HG02870 (cell line): ENCODE measurements around the gene LSR.

Source experiments
- ATAC-seq: cut with Tn5 transposase; IDR thresholded peaks from one replicate; pipeline ENCODE4 v1.9.1; 2021; ENCODE audit warnings: mild to moderate bottlenecking, moderate library complexity; ENCODE audit not compliant: unreplicated experiment

Gene LSR

DNA sequence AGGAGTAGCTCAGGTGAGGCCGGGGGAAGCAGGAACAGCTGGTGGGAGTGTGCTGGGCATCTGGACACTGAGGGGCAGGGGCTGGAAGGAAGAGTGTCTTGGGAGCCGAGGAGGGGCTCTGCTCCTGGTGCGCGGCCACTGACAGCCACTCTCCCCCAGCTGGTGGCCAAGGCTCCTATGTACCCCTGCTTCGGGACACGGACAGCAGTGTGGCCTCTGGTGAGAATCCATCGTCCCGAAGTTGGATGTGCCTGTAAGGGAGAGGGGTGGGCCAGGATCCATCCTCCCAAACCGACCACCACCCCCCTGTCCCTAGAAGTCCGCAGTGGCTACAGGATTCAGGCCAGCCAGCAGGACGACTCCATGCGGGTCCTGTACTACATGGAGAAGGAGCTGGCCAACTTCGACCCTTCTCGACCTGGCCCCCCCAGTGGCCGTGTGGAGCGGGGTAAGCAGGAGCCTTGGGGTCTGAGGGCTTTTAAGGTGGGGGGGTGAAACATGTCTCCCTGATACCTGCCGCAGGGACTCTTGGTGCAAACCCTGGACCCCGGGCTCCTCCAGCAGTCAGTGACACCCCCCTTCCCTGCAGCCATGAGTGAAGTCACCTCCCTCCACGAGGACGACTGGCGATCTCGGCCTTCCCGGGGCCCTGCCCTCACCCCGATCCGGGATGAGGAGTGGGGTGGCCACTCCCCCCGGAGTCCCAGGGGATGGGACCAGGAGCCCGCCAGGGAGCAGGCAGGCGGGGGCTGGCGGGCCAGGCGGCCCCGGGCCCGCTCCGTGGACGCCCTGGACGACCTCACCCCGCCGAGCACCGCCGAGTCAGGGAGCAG, 17.9 kb downstream of the LSR start:
- ATAC-seq, result no peak

DNA sequence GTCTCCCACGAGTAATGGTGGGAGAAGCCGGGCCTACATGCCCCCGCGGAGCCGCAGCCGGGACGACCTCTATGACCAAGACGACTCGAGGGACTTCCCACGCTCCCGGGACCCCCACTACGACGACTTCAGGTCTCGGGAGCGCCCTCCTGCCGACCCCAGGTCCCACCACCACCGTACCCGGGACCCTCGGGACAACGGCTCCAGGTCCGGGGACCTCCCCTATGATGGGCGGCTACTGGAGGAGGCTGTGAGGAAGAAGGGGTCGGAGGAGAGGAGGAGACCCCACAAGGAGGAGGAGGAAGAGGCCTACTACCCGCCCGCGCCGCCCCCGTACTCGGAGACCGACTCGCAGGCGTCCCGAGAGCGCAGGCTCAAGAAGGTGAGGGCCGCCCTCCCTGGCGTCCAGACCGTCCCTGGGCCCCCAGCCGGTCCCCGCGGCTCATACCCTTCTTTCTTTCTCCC, 18.6 kb downstream of the LSR start:
- ATAC-seq, result peak; percentile 14

DNA sequence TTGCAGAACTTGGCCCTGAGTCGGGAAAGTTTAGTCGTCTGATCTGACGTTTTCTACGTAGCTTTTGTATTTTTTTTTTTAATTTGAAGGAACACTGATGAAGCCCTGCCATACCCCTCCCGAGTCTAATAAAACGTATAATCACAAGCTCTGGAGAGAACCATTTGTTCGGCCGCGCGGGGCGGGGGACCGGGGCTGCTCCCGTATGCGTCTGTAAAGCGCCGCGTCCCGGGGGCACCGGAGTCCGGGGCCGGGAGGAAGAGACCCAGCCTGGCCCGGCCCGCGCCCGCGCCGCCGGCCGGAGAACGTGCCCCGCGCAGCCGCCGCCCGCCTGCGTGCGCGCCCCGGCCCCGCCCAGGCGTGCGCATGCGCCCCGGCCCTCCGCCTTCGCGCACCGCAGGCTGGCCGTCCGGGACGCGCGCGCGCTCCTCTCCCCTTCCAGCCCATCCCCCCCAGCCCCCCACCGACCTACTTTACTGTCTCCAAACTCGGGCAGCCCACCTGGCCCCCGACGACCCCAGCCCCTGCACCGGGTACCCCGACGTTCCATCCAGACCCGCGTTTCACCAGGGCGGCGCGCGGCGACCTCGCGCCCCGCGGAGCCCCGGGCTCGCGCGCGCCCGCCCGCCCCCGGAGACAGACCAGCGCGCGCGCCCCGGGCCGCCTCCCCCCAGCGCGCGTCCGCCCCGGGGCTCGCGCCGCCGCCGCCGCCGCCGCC, 19.2 kb downstream of the LSR start:
- ATAC-seq, result peak; percentile 39

DNA sequence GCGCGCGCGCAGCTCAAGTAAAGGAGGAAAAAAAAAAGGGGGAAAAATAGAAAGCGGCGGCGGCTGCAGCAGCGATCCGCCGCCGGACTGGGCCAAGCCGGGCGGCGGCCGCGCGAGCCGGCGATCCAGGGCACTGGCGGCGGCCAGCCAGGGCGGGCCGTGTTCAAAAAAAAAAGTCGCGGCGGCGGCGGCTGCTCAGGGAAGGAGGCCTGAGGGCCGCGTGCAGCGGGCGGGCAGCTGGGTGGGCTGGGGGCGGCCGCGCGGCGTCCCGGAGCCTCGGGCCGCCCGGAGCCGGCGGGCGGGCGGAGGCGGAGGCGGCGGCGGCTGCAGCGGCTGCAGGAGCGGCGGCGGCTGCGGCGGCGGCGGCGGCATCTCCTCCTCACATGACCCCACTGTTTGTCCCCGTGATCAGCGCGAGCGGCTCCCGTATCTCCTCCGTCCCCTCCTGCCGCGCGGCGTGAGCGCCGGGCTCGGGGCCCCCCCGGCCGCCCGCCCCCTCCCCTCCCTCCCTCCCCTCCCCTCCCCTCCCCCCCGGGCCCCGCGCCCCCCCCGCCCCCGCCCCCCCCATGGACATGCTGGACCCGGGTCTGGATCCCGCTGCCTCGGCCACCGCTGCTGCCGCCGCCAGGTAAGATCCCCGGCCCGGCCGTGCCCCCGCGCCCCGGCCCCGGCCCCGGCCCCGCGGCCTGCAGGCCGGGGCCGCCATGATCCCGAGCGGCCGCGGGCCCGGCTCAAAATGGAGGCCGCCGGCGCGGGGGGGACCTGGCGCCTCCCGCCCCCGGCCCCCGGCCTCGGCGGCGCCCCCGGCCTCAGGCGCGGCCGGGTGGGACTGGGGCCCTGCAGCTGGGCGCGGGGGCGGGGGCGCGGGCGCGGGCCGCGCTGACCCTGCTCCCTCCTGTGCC, 20.0 kb downstream of the LSR start, which contains the start of gene USF2:
Gene USF2 (plus strand): TSS at position 427 of the 902 bp plus-strand sequence. CDS start 140 bp downstream, at position 567.
- ATAC-seq, result peak; percentile 4

DNA sequence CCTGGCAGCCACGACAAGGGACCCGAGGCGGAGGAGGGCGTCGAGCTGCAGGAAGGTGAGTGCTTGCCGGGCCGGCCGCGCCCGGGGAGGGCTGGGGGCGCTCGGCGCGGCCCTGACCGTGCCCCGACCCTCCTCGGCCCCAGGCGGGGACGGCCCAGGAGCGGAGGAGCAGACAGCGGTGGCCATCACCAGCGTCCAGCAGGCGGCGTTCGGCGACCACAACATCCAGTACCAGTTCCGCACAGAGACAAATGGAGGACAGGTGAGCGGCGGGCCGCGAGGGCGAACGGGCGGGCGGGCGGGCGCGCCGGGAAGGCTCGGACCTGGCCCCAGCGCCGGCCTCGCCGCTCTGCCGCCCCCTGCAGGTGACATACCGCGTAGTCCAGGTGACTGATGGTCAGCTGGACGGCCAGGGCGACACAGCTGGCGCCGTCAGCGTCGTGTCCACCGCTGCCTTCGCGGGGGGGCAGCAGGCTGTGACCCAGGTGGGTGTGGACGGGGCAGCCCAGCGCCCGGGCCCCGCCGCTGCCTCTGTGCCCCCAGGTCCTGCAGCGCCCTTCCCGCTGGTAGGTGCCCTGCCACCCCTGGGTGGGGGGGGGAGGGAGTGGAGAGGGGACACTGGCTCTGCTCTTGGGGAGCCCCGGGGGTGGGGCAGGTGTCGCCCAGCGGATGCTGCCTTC, 20.8 kb downstream of the LSR start:
- ATAC-seq, result peak; percentile 60

DNA sequence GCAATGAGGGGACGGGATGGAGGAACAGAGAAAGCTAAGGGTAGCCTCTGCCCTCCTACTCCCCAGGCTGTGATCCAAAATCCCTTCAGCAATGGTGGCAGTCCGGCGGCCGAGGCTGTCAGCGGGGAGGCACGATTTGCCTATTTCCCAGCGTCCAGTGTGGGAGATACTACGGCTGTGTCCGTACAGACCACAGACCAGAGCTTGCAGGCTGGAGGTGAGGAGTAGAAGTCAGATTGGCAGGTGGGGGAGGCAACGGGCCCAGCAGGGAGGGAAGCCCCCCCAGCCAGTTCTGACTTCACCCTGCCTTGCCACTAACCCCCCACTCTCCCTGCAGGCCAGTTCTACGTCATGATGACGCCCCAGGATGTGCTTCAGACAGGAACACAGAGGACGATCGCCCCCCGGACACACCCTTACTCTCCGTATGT, 21.6 kb downstream of the LSR start:
- no peak for ATAC-seq

DNA sequence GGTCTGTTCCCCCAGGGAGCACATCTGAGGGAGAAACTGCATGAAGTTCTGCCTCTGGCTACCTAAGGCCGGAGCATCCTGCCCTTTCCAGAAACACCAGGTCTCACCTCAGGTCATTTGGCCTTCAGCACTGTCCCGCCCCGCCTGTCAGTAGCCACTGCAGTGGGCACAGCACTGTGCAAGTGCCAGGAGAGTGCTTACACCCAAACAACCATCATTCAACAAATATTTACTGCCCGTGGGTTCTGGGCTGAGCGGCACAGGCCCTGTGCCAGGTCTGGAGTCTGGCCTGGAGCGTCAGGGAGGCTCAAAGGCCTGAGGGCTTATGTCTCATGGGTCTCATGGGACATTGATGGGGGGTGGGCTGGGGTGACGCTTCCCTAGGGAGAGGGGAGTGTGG, 22.7 kb downstream of the LSR start:
- ATAC-seq, result no peak

DNA sequence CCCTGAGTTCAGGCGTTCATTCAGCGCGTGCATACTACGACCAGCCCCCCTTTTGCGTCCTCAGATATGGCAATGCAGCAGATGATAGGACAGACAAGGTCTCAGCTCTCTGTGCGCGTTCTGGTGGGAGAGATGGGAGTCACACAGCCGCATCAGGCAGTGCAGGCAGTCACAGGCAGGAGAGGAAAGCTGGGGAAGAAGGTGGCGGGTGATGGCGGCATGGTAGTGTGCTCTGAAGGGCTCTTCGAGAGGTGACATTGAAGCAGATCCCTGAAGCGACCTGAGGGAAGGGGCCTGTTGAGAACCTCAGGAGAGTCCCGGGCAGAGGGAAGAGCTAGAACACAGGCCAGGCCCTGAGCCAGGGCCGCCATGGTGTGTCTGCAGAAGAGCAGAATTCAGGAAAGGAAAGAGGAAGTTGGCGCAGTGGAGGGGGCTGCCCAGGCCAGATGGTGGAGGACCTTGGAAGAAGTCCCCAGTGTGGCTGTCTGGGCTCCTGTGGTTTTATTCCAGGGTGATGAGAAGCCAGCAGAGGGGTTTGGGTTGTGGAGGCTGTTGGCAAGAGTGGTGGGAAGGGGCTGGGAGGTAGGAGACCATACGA, 23.4 kb downstream of the LSR start:
- ATAC-seq, result no peak

DNA sequence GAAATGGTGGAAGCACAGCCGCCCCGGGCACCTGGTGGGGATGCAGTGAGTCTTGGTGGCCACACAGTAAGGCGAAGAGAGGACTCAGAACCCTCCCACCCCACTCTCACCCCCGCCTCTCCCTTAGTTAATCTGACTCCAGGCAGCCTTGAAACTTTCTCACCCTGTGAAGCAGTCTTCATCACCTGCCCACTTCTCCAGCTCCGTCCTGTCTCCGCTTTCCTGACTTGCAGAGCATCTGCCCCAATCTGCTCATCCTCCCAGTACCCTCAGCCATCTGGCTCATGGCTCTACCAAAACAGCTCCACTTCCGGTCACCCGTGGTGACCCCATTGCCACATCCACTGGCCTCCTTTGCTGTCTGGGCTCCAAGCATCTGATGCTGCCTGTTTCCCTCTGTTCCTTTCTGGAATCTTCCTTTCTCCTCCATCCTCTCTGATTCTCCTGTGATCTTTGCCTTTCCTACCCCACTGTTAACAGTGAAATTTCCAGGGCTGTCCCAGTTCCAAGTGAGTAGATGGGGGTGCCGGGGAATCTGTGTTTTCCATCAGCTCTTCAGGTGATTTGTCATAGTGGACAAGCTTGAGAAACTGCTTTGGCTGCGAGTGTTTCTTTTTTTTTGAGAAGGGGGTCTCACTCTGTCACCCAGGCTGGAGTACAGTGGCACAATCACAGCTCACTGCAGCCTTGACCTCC, 24.3 kb downstream of the LSR start:
- ATAC-seq, result no peak

DNA sequence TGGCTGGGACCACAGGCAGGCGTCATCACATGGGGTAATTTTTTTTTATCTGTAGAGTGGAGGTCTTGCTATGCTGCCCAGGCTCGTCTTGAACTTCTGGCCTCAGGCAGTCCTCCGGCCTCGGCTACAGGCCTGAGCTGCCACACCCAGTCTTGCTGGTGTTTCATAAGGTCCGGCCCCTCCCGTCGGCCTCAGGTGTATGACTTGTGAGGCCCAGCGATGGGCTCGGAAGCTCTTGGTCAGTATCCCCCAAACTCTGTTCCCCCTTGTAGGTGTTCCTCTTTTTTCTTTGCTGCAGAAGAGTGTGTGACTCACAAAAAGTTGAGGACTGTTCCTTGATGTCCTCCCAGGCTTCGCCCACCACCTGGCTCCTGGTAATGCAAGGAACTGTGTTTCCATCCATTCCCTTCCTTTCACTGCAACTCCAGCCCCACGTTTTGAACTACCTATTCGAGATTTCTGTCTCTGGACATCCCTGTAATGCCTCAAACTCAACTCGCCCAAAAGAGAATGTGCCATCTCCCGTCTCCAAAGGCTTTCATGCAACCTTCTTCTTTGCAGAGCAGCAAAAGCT, 25.0 kb downstream of the LSR start:
- ATAC-seq, result no peak

DNA sequence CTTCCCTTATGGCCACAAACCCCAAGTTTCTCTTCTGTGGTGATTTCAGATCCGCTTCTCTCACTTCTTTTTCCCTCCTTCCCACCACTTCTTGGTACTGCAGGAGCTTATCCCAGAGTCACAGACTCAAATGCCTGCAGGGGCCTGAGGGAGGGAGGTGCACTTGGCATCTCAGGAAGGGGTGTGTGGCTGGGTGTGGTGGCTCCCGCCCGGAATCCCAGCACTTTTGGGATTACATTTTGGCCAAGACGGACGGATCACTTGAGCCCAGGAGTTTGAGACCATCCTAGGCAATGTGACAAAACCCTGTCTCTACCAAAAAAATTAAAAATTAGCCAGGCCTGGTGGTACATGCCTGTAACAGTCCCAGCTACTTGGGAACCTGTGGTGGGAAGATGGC, 25.5 kb downstream of the LSR start:
- no peak for ATAC-seq

DNA sequence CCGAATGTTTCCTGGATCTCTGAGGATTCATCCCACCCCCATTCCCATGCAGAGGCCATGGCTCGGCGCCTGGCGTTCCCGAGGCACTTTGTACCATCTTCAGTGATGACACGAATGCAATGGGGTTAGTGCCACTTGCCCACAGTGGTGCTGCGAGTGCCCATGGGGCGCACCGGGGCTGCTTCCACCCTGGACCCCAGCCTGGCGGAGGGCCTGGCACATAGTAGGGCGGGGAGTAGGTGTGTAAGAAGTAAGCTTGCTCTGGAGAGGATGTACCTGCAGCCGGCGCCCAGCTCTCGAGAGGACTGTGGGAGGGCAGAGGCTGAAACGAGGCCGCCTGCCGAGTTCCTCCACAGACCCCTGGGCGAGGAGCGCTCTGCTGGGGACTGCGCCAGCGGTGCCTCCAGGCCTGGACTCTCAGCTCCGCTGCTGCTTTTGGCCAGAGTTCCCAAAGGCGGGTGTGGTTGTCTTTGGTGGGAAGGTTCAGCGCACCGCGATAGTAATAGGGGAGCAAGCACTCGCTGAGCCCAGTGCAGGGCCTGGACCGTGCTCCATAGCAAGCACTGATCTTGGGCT, 28.0 kb downstream of the LSR start:
- ATAC-seq, result no peak

DNA sequence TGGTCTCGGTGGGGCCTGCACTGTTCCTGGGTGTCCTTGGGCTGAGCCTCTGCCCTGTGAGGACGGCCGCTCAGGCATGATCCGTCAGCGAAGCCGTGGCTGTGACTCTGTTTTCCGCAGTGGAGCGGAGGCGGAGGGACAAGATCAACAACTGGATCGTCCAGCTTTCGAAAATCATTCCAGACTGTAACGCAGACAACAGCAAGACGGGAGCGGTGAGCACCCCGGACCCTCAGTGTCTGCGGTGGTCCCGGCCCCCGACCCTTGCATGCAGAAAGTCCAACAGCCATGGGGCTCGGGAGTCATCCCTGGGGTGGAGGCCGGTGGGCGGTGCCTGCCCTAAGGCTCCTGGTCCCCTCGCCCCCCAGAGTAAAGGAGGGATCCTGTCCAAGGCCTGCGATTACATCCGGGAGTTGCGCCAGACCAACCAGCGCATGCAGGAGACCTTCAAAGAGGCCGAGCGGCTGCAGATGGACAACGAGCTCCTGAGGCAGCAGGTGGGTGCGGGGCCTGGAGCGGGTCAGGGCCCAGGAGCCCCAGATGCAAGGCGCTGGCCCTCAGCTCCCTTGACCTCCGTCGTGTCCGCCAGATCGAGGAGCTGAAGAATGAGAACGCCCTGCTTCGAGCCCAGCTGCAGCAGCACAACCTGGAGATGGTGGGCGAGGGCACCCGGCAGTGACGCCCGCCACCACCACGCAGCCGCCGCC, 29.9 kb downstream of the LSR start:
- no peak for ATAC-seq

DNA sequence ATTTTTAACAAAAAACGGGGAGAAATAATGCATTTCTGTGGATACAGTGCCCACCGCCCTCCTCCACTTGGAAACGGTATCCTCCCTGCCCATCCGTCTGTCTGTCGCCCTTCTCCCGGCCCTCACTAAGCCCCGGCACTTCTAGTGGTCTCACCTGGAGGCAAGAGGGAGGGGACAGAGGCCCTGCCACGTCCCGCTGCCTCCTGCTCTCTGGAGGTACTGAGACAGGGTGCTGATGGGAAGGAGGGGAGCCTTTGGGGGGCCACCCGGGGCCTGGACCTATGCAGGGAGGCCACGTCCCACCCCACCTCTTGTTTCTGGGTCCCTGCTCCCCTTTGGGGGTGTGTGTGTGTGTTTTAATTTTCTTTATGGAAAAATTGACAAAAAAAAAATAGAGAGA, 30.6 kb downstream of the LSR start:
- no peak for ATAC-seq

DNA sequence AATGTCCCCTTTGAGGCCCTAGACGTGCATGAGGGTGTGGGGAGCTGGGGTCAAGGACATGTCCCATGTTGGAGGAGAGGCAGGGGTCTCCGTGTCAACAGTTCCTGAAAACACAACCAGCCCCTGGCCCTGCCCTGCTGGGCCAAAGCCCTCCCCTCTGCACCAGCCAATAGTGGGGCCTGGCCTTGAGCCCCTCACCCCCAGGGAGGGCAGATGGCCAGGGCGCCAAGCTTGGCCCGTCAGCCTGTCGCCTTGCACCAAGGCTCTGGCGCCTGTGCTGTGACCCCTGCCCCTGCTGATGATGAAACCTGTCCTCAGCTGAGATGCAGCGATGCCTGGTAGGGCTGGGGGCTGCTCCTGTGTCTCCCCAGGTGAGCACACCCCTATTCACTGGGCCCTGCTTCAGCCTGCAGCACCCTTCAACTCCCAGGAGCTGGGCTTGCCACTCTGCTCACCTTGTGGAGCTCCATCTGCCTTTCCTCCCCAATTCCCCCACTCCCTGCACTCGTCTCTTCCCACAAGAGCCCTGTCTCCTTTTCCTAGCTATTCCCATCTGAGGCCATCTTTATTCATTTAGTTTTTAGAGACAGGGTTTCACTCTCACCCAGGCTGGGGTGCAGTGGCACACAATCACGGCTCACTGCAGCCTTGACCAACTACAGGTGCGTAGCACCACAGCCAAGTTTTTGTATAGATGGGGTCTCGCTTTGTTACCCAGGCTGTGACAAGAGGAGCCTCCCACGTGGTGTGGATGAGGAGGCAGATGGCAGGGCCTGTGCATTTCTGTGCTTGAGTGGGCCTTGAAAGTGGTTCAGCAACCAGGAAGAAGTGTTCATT, 31.4 kb downstream of the LSR start:
- ATAC-seq, result no peak

DNA sequence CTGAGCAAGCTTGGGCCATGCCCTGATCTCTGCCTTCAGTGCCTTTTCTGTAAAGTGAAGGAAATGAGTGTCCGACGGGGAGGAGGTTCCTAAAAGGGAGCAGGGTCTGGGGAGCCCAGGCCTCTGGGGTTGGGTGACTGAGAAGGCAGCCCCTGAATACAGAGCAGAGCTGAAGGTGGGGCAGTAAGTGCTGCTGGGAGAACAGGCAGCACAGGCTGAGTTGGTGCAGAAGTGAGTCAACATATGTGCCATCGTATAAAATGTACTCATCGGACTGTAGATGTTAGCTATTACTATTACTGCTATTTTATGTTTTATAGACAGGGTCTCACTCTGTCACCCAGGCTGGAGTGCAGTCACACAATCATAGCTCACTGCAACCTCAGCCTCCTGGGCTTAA, 32.5 kb downstream of the LSR start:
- no peak for ATAC-seq
